GM12873 (cell line): ENCODE measurements around the gene VSIR.

ENCODE experiments used
- CTCF ChIP-seq: IDR thresholded peaks from 2 replicates; pipeline ENCODE4 v1.5.1; 2012; ENCODE audit warnings: low read depth, mild to moderate bottlenecking, moderate library complexity, low read length, control low read depth; ENCODE audit not compliant: insufficient read depth; ENCODE audit errors: missing control alignments

VSIR gene

DNA sequence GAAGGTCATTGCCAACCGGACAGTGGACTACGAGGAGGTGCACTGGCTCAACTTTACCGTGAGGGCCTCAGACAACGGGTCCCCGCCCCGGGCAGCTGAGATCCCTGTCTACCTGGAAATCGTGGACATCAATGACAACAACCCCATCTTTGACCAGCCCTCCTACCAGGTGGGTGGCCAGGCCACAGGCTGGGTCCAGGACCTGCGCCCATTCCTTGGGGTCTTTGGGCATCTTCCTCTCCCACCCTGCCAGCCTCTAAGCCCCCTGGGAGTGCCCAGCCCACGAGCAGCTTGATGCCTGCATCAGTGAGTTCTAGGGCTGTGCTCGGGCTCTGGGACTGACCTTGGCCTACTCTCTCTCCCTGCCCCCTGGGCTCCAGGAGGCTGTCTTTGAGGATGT lies 25.8 kb upstream of the VSIR start:
- no peak for TF ChIP-seq CTCF

DNA sequence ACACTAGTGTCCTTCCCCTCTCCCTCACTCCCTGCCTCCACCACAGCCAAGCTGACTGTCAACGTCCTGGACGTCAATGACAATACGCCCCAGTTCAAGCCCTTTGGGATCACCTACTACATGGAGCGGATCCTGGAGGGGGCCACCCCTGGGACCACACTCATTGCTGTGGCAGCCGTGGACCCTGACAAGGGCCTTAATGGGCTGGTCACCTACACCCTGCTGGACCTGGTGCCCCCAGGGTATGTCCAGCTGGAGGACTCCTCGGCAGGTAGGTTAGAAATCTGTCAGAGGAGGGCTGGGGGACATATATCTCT lies 24.9 kb upstream of the VSIR start:
- TF ChIP-seq CTCF = no peak

GRCh38 chr10:71797533-71798307 lies 24.4 kb upstream of the VSIR start:
- no peak for TF ChIP-seq CTCF

DNA sequence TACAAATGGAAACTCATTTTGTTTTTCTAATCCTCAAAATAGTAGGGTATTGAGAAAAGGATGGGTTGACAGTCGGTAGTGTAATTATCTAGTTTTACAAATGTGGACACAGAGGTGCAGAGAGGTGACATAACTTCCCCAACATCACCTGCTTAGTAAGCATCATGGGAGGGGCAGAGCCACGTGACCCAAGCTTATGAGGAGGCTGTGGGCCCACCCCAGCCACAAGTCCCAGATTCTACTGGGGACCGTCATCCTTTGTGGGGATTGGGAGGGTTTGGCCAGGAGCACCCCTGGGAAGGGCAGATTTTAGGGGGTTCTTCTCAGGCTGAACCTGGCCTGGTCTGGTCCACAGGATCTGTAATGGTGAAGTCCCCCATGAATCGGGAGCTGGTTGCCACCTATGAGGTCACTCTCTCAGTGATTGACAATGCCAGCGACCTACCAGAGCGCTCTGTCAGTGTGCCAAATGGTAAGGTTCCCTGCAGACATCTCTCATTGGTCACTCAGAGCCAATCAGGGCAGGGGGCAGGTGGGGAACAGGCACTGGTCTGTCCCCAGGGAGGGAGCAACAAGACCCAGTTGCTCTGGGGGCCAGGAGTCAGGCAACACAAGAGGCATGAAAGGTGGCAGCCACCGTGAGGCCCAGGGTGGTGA lies 23.6 kb upstream of the VSIR start:
- TF ChIP-seq CTCF = no peak

GRCh38 chr10:71795248-71795647 lies 21.9 kb upstream of the VSIR start:
- no peak for TF ChIP-seq CTCF

DNA sequence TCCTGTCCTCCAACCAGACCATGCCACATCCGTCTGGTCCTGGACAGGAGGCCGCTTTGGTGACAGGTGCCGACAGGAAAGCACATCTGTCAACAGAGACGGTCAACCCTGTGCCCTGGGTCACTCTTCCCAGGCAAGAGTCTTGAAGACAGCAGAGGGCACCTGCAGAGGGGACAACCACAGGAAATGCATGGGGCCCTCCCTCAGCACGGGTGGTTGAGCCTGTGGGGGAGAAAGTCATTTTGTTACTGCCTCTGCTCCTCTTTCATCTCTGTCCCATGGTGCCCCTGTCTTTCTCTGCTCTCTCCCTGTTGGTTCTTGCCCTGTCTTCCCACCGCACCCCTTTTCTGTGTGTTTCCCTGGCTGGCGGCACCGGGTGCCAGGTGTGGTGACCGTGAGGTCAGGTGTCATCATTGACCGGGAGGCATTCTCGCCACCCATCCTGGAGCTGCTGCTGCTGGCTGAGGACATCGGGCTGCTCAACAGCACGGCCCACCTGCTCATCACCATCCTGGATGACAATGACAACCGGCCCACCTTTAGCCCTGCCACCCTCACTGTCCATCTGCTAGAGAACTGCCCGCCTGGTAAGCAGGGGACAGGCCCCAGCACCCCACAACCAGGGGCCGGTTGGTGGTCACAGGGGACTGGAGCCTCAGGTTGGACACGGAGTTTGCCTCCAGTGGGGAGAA lies 17.6 kb upstream of the VSIR start:
- no peak for TF ChIP-seq CTCF

- TF ChIP-seq CTCF = no peak
Observed at GRCh38 chr10:71789871-71790270, 16.6 kb upstream of the VSIR start.
